ENCODE results near the gene GRK3. TPM values are rescaled to one million over a fixed set of nuclear protein-coding genes. Genes with fewer than 3 reads are reported as not detected.
"Not testable (repeated sequence)": the region's sequence is repeated elsewhere in the genome, so short reads cannot be mapped to it uniquely, and the experiment has no call there.

Gene GRK3
- total RNA-seq, 1 experiment from 2014 or later: 4.8 TPM

DNA sequence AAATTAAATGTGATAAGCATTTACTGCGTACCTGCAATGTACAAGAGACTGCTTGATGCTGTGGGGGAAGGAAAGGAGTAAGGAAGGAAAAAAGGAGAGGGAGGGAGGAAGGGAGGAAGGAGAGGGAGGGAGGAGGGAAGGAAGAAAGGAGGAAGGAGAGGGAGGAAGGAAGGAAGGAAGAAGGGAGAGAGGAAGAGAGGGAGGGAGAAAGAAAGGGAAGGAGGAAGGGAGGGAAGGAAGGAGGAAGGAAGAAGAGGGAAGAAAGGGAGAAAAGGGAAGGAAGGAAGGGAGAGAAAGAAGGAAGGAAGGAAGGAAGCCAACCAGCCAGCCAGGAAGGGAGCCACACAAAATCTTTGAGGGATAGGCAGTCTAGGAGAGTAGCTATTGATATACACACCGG, 133.5 kb downstream of the GRK3 start:
- DNase-seq (ENCODE audit: low read depth): no peak

DNA sequence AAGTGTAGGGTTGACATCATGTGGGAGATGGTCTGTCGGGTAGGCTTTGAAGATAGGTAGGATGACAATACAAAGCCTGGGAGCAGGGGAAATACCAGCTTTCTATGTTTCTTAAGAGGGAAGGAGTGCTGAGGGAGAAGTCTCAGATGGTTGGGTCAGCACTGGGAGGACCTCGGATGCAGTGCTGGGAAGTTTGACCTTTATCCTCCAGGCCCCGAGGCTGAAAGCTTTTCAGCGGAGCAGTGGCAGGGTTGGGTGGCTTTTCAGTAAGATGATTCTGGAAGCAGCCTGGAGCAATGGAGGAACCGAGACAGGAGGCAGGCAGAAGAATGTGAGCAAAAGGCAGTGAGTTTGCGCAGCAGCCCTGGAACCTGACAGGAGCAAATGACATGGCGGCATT, 134.0 kb downstream of the GRK3 start:
- DNase-seq (ENCODE audit: low read depth): no peak

DNA sequence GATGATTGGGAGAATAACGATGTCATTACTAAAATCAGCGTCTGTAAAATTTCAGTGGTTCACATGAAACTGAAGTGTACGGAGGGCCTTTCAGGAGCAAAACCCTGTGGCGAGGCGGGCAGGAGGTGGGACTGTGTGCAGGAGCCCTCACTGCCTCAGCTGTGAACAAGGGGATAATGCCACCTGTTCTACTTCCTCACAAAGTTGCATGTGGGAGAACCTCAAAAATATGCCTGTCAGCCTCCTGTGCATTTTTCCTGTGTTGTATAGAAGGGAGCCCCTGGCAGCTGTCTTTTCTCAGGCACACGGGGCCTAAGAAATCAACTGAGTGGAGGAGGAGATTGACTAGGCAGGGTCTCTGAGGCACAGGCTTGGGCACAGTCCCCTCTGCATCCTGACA, 134.5 kb downstream of the GRK3 start:
- no peak for DNase-seq (ENCODE audit: low read depth)

DNA sequence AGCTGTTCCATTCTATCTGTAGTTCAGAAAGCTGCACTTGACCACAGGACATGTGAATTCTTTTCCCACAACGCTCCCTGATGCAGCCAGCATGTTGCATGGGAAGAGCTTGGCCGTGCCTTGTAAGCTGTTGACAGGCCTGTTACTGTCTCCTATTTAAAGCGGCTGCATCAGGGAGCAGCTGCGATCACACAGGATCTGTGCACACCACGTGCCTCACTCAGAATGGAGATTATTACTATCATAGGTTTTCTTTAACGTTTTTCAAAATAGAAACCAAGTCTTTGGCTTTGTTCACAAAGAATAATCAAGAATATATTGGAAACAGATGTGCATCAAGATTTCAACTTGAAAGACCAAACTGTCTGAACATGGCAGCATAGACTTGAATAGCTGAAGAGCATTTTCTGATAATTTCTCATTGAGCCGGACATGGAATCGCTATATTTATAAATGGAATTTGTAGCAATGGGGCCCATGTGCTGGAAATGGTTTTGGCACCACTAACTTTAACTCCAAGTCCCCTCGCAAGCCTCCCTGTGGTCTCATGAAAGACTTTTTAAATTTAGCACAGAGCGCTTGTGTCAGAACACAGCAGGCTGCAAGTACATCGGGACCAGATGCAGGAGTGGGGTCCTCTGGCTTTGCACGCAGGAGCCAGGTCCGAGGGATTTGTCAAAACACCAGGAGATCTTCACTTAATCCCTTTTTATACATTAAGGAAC, 136.7 kb downstream of the GRK3 start:
- DNase-seq (ENCODE audit: low read depth): no peak

DNA sequence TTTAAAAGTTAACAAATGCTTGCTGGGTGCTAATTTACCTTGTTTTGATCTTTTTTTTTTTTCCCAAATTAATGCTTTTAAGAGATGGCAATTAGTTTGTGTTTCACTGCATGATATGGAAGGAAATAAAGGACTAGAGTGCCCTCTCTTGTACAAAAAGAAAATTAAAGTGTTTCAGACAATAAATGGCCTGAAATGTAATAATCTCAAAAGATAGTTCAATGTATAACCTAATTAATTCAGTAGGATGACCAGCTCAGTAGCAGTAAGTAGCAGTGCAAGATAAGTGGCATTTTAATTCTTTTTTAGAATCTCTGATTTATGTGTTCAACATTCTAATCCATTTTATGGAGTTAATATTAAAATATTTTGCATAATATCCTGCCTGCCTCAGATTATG, 137.6 kb downstream of the GRK3 start:
- DNase-seq (ENCODE audit: low read depth): no peak

DNA sequence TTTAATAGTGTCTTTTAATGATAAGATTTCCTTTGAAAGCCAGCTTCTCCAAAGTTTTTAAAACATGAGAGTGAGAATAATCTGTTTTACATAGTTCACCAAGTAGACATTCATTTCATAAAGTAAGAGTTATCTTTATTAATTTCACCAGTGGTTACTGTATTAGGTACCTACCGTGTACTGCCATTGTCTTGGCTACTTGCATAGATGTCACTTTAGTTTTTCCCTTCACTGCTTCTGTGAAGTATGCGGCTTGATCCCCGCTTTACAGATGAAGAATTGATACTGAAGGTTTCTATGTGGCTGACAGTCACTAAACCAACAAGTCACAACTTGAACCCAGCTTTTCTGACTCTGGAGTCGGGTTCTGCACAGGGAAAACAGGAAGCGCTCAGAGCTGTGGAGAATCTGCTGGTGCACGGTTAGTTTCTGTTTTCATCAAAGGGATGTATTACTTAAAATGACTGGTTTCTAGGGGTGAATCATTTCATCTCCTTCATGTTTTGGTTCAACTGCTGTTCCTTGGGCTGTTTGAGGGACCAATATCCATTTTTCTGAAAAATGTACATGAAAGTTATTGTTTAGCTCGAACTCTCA, 138.2 kb downstream of the GRK3 start:
- no peak for DNase-seq (ENCODE audit: low read depth)

DNA sequence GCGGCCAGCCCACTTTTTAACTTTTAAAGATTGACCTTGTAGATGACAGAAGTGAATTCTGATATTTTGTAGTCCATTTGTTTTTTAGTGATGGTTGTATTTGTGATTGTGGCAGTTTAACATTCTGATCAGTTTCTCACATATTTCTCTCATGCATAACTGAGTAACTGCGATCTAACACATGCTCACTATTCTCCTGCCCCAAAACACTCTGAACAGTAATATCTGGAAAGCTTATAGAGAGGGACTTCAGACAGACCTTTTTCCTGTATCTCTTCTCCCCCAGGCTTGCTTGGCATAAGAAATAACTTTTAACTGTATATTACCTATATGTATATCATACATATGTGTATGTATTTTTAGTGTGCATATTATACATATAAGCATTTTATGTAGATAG, 140.2 kb downstream of the GRK3 start:
- no peak for DNase-seq (ENCODE audit: low read depth)

DNA sequence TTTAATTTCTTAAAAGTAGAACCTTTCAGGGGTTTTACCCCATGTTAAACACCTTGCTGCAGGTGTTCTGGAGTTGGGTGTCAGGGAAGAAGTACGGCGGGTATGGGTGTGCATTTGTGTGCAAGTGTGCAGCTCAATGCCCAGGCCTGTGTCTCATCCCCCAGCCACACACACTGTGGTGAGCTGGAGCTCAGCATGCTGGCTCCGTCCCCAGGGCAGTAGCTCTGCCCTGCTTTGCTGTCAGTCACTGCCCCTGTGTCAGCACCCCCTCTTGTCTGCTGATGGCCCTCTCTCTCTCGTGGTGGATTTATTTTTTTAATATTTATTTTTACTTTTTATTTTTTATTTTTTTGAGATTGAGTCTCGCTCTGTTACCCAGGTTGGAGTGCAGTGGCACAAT, 141.7 kb downstream of the GRK3 start:
- DNase-seq (ENCODE audit: low read depth): no peak

DNA sequence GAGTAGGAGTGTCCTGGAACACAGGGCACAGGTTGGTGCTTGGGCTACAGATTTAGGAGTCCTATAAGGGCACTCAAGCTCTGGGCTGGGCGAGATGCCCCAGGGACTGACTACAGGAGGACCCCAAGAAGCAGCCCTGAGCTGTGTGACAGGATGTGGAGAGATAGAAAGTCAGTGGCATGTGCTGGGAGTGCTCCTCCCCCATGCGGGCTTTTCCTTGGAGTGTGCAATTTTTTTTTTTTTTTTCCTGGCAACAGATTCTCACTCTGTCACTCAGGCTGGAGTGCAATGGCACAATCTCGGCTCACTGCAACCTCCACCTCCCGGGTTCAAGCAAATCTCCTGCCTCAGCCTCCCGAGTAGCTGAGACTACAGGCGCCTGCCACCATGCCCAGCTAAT, 144.0 kb downstream of the GRK3 start:
- DNase-seq (ENCODE audit: low read depth): not testable (repeated sequence)

DNA sequence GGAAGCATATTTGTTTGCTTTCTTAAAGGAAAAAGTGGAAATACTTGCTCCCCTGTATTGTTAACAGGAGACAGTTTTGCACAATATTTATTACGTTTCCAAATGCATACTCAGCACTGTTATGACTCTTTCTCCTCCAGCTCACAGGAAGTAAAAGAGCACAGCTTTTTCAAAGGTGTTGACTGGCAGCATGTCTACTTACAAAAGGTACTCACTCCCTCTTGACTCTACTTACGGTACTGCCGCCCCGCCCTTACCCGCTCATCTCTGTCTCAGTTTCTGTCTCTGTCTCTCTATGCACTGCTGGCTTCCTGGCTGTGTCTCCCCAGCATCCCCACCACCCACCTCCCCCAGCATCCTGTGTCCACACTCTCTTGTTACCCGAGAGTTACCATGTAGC, 145.3 kb downstream of the GRK3 start:
- DNase-seq (ENCODE audit: low read depth): no peak

DNA sequence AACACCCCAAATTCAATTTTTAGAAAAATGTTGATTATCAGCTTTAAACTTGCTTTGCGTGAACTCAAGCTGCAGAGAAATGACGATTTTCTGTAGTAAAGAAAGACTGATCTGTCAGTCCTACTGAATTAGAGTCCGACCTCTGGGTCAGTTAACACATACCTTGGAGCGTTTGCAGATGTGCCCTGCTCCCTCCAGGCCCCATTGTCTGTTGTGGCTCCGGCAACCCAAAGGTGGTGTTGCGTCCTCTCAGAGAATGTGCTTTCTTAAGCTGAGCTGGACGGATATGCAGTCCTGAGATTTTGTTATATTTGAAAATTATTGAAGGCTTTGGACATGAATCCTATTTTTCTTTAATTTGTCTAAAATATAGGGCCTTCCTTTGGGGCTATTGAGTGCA, 146.0 kb downstream of the GRK3 start:
- DNase-seq (ENCODE audit: low read depth): no peak

DNA sequence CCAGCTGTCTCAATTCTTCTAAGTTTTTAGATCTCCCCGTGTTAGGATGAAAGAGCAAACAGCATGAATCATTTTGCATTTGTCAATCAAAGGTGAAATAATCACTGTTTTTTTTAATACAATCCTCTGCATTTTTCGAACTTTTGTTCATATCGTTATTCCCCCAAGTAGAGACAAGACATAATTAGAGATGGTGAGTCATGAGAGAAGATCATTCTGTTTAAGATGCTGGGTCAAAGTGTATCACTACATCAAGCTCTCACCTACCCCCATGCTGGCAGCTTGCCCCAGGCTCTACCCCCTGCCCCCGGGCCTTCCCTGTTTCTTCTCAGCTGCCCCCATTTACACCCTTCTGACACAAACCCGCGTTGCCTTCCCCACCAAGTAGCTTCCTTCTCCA, 147.0 kb downstream of the GRK3 start:
- no peak for DNase-seq (ENCODE audit: low read depth)

DNA sequence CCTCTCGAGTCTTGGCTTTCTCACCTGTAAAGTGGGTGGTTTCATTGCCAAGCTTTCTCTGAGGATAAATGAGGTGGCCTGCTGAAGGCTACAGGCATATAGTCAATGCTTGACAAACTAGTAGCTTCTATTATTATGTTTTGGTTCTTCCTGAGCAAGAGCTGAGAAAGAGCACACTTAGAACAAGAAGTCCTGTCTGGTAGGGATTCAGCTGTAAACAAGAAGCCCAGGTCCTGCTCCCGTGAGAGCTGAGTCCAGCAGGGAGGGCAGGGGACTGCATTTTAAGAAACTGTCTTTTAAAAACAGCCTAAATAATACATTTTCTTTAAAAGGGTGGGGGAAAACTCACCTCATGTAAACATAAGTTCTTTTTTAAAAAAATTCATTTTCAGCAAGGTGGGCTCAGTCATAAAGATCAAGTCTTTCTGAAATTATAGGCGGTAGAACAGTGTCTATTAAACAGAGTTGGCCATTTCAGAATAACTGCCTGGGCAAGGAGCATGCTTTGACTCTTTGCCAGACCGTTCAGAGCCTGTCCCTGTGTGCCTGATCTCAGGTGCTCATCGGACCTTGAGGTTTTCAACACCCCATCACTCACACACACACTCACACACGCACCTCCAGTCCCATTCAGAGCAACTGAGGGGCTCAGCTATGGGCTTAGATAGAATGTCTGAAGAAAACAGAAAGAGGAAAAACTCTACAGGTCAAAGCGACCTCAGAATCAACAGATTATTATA, 148.4 kb downstream of the GRK3 start:
- no peak for DNase-seq (ENCODE audit: low read depth)

DNA sequence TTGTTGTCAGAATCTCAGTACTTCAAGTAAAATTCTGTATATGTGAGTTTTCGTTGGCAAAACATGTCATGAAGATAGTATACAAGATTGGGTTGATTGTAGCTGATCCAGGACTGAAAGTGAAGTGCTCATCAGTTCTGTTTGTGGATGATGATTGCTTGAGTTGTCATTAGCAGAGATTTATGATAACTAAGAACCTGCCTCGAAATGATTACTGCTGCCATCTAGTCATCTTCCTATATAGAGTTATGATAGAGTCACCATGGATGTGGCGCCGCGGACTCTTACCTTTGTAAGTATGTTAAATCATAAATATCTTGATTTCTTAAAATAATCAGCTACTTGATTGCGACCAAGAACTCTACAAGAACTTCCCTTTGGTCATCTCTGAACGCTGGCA, 149.6 kb downstream of the GRK3 start:
- no peak for DNase-seq (ENCODE audit: low read depth)

DNA sequence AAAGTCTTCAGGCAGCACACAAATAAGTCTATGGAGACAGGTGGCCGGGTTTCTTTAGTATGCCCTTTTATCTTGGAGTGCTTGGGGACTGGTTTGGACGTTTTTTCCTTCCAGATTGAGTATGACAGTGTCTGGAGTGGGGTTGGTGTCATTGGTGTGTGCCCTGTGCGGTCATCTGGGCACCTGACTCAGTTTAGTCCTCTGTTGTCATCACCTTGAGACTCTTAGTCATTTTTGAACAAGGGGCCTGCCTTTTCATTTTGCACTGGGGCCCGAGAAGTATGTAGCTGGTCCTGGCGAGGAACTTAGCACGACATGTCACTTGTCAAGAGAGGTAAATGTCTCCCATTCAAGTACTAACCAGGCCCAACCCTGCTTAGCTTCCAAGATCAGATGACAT, 150.3 kb downstream of the GRK3 start:
- DNase-seq (ENCODE audit: low read depth): no peak

DNA sequence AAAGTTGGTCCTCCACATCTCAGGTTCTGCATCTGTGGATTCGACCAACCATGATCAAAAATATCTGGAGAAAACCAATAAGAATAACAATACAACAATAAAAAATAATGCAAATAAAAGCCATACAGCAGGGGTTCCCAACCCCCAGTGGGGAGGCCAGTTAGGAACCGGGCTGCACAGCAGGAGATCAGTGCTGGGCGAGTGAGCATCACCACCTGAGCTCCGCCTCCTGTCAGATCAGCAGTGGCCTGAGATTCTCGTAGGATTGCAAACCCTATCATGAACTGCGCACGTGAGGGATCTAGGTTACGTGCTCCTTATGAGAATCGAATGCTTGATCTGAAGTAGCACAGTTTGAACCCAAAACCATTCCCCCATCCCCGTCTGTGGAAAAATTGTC, 152.2 kb downstream of the GRK3 start:
- DNase-seq (ENCODE audit: low read depth): no peak

DNA sequence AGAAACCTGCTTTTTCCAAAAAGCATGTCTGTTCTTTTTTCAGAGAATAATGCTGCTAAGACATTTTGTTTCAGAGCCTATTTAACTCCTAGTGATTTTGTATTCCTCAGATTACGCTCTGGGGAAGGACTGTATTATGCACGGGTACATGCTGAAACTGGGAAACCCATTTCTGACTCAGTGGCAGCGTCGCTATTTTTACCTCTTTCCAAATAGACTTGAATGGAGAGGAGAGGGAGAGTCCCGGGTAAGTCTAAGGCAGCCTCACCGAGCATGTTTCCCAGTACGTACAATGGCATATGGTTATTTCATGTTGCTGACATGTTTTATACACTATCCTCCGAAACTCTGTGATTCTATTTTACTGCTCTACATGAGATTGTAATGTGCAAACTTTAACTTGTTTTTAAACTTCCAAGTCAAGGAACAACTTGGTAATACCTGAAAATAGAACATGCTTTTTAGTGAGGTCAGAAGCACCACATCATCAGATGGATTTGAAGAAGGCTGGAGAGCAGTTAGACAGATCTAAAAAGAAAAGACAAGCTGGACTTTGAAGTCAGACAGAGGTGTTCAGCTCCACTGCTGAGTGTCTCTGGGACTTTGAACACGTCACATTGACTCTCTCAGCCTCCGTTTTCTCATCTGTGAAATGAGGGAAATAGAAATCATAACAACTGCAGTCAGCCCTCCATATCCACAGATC, 153.8 kb downstream of the GRK3 start:
- DNase-seq (ENCODE audit: low read depth): no peak

DNA sequence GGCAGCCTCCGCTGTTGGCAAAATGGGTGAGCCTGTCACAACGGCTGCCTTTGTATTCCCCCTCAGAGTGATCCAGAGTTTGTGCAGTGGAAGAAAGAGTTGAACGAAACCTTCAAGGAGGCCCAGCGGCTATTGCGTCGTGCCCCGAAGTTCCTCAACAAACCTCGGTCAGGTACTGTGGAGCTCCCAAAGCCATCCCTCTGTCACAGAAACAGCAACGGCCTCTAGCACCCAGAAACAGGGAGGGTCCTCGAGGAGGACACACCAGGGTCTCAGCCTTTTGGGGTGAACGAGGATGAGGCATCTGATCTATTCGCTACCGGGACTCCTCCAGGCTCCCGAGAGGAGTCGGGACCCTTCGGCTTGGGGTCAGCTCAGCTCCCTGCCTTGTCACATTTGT, 157.7 kb downstream of the GRK3 start:
- no peak for DNase-seq (ENCODE audit: low read depth)

DNA sequence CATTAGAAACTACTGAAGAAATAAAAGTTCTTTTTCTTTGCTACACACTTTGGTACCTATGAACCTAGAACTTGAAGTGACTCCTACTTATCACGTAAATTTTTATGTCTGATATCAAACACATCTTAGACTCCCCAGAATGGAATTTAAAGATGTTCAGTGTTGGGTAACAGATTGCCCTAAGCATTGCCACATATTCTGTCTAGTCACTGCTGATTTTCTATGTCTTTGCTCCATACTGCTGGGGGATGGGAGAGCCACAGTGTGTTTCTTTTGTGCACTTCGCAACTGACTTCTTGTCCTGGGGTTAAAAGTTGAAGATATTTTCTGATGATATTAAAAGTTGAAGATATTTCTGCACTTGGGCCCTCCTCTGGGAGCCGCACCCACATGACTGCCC, 158.2 kb downstream of the GRK3 start:
- no peak for DNase-seq (ENCODE audit: low read depth)

DNA sequence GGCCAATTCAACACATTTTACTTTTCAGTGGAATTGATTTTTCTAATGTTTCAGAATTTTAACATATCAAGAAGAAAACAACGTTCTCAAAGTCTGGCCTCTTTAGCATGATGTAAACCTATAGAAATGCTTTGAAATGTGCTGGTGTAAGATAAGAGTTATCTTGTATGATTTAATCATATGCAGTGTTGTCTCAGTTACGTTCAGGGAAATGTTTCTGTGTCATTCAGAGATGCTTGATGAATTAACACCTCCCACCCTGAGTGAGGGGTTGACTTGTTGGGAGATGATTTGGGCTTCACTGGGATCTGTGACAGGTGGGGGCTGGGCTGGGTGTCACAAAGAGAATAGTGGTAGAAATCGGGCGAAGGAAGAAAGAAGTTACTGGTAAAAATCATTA, 161.8 kb downstream of the GRK3 start:
- no peak for DNase-seq (ENCODE audit: low read depth)

DNA sequence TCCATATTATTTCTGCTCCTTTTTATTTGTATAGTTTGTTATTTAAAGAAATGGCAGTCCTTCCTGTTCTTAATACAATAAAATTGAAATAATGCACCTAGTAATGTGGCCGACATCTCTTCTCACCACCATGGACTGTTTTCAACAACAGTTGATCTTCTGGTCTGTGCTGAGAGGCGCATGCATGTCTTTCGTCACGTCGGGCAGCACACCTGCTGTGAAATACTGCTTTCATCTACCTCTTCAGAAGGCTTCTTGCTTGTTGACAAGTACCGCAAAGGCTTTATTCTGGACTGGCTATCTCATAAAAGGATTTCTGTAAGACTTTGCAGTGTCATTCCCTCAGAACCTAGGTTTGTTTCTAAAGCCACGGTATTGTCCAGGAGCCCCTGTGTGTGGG, 163.6 kb downstream of the GRK3 start:
- no peak for DNase-seq (ENCODE audit: low read depth)

Measured in Daoy (cell line).